HPDE6-E6E7 (cell line): ENCODE data around the gene SPATA13.

Experiments
- DNase-seq: peaks from one replicate; pipeline ENCODE4 v3.0.0; 2011; ENCODE audit warnings: missing footprints; ENCODE audit errors: extremely low spot score

Gene SPATA13

GRCh38 chr13:24167666-24168391 lies 7.3 kb downstream of the SPATA13 start:
- no peak for DNase-seq

- no peak for DNase-seq
Measured at GRCh38 chr13:24168392-24168750, 7.9 kb downstream of the SPATA13 start.

DNA sequence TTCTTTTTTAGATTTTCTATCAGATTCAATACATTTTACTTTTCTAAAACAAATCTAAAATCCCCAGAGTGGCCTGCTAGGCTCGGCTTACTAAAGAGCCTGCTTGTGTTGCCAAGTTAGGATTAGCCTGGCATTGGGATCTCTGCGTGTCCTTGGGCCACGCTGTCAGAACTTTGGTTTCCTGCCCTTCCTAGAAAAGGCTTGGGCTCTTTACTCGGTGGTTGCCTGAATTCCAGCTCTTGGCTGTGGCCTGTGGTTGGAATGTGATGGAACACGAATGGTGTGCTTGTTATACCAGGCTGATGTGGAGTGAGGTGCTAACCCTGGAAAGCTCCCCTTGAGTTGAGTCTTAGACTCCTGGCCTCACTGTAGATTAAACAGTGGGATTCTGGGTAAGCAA lies 8.5 kb downstream of the SPATA13 start:
- DNase-seq = no peak

GRCh38 chr13:24172071-24172470 lies 11.6 kb downstream of the SPATA13 start:
- DNase-seq = no peak

- no peak for DNase-seq
Measured at GRCh38 chr13:24173795-24174194, 13.3 kb downstream of the SPATA13 start.

DNA sequence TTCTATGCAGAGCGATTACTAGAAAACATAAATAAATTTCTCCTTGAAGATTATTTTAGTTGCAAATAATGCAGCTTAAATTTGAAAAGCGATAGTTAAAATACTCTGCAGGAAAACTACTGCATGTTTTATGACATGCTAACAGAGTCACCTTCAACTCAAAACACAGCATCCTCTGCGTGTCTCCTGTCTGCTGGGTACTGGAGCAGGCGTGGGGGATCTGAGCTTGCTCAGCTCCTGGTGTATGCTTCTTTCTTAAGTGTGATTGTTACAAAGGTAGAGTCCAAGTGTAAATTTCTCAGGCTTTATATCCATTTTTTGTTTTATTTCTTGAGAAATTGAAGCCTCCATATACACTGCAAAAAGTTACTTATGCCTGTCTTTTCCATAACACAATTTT lies 15.3 kb downstream of the SPATA13 start:
- no peak for DNase-seq

GRCh38 chr13:24176351-24177101 lies 16.0 kb downstream of the SPATA13 start:
- no peak for DNase-seq

- no peak for DNase-seq
Measured at GRCh38 chr13:24178847-24179485, 18.4 kb downstream of the SPATA13 start.

GRCh38 chr13:24179486-24179850 lies 18.9 kb downstream of the SPATA13 start:
- no peak for DNase-seq

DNA sequence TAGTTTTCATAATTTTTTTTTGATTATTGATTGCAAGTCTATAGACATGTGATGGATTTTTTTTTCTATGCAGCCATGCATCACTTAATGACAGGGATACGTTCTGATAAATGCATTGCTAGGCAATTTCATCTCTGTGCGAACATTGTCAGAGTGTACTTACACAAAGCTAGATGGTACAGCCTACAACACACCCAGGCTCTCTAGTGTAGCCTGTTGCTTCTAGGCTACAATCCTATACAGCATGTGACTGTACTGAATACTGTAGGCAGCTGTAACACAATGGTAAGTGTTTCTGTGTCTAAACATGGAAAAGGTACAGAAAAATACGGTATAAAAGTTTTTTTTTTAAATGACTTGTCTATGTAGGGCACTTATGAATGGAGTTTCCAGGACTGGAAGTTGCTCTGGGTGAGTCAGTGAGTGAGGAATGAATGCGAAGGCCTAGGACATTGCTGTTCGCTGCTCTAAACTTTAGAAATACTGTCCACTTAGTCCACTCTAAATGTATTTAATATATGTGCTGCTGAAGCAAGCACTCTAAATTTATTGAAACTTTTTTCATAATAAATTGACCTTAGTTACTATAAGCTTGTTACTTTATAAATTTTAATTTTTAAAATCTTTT lies 20.3 kb downstream of the SPATA13 start:
- DNase-seq = no peak

- no peak for DNase-seq
Measured at GRCh38 chr13:24181991-24182702, 21.6 kb downstream of the SPATA13 start.

DNA sequence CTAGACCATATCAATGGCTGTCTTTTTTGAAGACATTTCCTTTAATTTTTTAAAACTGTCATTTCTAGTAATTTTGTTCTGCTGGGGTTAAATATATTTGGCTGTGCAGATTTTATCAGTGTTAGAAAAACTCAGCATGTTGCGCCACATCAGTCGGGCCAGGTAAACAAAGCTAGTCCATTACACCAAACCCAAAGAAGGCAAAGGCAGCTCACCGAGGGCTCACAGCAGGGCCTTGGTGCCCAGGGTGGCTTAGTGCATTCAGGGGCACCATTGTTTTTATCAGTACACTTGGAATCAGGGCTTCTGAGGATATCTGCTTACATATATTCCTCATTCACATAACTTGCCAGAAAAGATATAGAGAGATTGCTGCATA lies 22.2 kb downstream of the SPATA13 start:
- no peak for DNase-seq

GRCh38 chr13:24183741-24184182 lies 23.2 kb downstream of the SPATA13 start:
- DNase-seq = no peak

DNA sequence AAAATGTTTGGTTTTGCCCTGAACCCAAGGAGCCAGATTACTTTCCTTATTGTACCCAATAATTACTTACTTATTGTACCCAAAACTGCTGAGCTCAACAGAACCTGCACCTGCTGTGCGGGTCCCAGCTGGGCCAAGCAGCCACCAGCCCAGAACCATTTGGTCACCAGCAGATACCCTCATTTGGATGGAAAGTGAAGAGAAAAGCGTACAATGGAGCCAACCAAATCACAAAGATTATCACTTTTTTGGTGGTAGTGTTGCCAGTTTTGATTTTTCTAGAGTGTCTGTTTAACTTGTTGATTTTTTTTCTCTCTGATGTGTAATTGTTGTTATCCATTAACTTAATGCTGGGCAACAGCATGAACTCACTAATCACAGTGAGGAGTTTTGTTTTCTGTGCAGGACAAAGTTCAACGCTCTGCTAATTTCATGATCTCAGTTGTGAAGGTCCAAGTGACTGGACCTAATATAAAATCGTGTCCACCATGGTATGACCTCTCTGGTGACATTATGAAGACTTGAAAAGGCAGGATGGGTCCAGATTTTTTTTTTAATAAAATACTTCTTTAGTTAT lies 23.8 kb downstream of the SPATA13 start:
- DNase-seq = no peak

- DNase-seq = no peak
Measured at GRCh38 chr13:24184882-24185281, 24.4 kb downstream of the SPATA13 start.

- no peak for DNase-seq
Measured at GRCh38 chr13:24185591-24186232, 25.2 kb downstream of the SPATA13 start.

DNA sequence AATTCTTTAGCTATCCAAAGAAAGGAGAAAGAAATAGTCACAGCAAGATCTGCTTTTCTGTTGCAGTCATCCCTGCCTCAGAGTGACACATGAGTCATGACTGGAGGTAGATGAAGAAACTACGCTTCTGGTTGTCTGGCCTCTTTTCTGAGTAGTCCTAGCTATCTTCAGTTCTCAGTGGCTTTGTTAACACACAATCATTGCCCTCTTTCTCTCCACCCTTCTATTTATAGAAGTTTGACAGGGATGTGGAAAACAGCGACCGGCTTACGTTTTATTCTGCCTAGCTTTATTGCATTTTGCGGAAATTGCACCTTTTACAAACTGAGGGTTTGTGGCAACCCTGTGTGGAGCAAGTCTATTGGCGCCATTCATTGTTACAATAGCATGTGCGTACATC lies 26.7 kb downstream of the SPATA13 start:
- no peak for DNase-seq

DNA sequence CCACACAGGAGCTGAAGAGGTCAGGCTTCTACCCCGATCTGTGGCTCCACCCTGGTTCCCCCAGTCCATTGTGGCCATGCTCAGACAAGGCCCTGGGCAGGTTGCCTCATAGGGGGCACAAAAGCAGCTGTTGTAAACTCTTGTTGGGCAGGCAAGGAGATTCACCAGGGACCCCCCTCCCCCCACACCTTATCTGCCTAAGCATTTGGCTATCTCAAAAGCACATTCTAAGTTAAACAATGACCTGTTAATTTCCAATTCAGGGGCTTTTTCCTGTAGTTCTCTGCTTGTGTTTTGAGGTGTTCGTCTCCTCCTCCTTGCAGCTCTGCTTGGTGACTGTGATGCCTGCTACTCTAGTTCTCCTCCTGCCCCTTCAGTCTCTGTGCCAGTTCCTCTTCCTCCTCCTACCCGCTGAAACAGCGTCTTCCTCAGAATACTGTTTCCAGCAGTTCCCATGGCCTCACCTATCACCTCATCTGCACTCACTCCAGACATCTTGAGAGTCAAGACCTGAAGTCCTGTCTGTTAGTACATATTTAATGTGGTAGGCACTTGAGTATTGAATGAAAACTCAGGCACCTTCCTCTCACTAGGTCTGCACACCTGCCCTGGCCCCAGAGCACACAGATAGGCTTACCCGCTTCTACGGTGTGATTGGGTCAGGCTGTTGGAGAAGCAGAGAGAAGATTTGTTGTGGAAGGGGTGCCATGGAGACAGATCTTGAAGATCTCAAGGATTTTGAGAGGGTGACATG lies 31.7 kb downstream of the SPATA13 start:
- DNase-seq = no peak

- DNase-seq = no peak
Measured at GRCh38 chr13:24192811-24193162, 32.3 kb downstream of the SPATA13 start.

DNA sequence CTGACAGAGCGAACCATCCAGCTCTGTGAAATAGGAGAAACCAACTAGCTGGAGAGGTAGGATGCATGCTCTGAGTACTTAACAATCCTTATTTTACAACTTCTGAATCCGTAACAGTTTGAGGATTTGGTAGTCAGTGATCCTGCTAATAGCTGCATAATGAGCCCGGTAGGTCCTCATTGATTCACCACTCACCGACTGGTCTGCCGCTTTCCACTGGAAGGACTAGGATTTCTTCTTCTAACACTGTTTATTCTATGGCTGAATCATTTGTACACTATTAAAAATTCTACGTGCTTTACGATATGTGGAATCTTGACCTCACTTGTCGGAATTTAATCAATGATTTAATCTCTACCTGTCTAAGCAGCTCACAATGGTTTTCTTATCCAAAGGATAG lies 33.9 kb downstream of the SPATA13 start:
- no peak for DNase-seq
